HG02885 (cell line): ENCODE results near the gene MARCKS.

ENCODE experiments used
- ATAC-seq: cut with Tn5 transposase; IDR thresholded peaks from one replicate; pipeline ENCODE4 v1.9.1; 2021; ENCODE audit warnings: mild to moderate bottlenecking; ENCODE audit not compliant: unreplicated experiment, poor library complexity

The MARCKS gene, protein sequence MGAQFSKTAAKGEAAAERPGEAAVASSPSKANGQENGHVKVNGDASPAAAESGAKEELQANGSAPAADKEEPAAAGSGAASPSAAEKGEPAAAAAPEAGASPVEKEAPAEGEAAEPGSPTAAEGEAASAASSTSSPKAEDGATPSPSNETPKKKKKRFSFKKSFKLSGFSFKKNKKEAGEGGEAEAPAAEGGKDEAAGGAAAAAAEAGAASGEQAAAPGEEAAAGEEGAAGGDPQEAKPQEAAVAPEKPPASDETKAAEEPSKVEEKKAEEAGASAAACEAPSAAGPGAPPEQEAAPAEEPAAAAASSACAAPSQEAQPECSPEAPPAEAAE

DNA sequence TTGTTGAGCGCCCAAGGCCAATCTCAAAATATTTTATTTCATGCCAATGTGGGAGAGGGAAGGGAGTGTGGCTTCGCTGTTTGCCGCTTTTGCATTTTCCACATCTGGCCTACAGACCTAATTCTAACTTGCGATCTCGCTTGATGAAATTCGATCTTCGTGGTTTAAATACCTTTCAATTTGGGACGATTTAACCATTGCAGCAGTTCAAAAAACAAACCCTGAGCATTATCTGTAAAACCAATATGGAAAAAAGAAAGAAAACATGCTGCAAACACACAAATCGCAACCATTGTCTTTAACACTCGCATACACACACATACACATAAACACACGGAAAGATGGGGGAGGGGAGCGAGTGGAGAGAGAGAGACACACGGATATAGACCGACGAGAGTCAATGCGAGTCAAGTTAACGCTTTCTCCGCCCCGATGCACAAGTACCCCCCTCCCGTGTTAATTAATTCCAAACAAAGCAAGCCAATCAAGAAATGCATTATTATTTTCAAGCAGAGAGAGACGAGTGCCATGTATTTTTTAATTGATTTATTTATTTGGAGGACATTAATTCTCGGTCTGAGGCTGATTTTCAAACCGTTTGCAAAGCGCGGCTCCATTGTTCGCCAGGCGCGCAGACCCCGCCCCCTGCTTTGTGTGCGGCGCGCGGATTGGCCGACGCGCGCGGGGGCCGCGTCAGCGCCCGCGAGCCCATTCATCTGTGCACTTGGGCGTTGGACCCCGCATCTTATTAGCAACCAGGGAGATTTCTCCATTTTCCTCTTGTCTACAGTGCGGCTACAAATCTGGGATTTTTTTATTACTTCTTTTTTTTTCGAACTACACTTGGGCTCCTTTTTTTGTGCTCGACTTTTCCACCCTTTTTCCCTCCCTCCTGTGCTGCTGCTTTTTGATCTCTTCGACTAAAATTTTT is at the start of gene MARCKS:
Gene MARCKS (plus strand): TSS at position 721 of the 931 bp plus-strand sequence. CDS start 401 bp downstream, outside the sequence.
- peak; percentile 48 for ATAC-seq

DNA sequence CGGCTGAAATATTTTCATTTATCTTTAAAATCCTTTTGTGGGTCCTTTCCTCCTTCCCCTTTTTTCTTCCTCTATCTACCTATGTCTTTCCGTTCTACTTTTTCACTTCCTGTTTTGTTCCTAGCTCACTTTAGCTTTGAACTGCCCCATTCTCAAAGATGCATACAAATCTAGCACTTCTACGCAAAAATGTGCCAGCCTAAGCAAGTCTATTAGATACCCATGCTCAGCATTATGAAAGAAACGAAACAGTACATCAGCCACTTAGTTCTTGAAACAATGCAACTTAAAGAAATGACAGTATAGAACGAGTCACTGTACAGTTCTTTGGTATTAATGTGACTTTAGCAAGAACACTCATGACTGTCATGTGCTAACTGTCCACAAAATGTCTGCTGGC is 47.3 kb upstream of the MARCKS start:
- ATAC-seq = peak; percentile 59

DNA sequence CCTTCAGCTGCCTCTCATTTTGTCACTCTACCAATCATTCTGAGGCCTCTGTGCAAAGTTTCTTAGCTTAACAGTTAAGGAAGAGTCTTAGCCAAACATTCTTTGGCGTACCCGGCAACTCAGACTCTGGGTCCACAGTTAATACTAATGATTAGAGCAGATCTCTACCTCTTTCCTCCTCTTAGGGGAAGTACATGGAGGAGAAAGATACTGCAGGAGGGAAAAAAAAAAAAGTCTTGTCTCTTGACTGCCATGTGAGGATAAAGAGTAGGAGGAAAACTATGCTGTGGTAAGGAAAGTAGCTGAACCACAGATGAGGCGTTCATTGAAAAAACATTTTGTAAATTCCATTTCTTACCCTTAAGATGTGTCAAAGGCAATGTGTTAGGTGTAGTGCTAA is 44.0 kb upstream of the MARCKS start:
- no peak for ATAC-seq

DNA sequence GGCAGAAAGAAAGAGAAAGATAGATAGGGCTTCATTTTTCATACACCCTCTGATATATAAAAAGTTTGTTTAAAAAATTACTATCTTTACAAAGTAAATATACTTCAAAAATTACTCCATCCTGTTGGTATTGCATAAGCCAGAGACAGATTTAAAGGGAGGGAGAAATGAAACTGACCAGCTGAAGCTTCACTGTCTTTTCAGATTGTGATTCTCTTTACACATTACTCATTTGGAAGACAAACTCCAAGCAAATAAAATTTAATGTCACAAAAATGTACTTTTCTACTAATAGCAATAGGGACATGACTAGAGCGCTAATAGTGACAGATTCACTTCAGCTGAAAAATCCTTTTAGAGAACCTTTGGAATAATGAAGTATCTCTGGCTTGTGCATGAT is 38.6 kb upstream of the MARCKS start:
- ATAC-seq = no peak

DNA sequence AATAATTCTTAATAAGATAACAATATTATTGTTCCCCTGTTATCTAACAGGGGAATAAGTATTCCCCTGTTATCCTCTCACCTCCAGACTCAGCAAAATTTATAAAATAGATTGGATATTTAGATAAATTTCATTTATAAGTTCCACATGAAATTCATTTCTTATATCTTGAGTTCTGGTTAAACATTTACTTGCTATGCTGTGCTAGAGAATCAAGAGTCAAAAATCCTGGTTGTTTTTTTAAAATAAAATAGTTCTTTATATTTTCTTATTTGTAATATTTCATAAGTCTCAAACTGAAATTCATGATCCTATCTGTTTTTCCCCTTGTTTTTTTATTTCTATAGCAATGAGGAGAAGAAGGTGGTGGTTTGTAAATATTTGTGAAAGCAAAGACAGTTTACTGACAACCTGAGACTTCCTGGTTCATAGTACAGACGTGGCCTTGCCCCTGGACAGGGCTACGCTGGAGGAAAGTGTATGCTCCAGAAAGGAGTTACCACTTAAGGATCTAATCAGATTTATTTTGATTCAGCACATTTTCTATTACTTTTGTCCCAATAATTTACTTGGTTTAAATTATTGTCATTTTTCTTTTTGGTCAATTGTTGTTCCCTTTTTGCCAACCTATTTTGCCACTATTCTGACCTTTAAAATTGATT is 37.8 kb upstream of the MARCKS start:
- no peak for ATAC-seq

DNA sequence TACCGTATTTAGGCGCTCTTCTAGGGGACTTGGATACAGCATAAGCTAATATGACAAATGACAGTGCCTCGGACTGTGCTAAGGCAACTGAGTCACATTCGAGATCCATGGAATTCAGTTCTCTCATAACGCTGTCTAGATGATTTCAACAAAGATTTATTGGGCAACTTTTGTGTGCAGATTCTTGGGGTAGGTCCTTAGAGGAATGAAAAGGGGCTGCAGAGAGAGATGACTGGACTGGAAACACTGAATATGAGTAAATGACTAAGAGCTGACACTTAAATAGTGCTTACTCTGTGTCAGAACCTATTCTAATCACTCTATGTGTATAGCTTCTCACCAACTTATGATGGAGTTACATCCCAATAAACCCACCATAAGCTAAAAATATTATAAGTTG is 36.4 kb upstream of the MARCKS start:
- no peak for ATAC-seq

DNA sequence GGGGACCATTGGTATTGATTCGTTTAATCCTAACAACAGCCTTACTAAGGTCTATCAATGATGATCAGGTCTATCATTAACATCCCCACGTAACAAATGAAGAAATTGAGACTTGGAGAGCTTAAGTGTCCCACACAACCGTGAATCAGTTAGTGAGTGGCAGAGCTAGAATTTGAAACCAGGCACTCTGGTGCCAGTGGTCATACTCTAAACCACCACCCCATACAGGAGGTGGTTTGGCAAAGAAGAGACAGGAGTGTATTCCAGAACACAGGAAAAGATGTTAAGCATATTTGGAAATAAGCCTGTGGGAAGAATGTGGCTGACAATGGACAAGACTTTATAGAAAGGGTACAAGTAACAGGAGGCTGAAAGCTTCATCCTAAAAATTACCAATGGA is 35.7 kb upstream of the MARCKS start:
- ATAC-seq = no peak

DNA sequence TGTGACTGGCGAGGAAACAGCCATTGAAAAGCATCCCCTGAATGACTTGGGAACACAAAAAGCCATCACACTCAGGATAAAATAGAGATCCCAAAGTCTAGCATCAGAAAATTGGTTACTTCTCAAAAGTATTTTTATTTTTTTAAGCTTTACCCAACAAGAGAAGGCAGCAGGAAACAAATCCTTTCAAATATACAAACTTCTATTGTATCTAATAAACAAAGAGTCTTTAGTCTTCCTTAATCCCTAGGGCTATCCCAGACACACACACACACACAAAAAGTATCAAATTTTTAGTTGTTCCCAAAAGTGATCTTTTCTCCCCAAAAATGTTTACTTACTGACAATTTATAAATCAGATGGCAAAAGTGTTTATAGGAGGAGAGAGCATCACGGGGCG is 33.2 kb upstream of the MARCKS start:
- no peak for ATAC-seq

DNA sequence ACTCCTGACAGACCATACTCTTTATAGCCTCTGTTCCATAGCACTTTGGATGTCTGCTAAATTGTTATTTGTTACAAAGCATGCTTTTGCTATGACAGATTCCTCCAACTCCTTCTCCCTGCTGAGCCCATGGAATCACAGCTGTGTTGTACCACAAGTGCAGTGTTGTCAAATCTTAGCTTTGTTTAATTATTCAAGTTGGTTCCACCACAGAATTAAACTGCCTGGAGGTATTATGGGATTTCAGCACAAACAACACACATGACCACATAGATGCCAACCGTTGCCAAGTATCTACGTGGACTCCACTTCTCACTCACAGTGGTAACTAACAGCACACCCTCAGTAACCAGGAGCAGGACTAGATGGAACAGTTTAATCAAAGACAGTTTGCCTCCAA is 32.7 kb upstream of the MARCKS start:
- no peak for ATAC-seq

DNA sequence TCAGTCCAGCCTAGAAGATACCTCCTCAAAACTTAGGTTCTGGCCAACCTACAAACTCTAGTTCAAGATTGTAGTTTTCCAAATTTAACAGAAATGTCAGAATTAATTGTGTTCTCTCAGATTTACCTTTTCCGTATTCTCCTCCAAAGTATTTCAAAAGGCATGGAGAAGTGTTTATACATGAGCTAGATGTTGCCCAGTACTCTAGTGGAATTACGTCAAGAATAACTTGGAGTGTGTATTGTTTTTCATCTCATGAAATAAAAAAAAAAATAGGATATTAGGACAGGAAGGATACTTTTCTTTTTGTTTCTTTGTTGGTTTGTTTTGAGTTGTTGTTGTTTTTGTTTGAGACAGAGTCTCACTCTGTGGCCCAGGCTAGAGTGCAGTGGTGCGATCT is 32.3 kb upstream of the MARCKS start:
- ATAC-seq = no peak

DNA sequence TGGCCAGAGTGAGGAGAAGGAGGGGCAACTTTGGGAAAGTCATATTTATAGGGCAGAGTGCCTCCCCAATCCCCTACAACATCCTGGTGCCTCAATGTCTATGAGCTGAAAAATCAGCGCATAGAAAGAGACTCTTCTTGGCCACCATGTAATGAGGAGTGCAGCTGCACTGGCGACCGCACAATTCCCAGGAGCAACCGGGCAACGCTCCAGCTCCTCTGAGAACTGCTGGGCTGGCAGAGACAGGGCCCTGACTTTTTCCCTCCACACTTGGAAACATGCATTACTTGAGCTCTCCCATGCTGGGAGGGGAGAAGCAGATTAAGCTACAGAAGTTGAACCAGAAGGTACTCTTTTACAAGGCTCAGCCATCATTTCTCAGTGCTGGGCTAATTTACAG is 31.4 kb upstream of the MARCKS start:
- no peak for ATAC-seq

DNA sequence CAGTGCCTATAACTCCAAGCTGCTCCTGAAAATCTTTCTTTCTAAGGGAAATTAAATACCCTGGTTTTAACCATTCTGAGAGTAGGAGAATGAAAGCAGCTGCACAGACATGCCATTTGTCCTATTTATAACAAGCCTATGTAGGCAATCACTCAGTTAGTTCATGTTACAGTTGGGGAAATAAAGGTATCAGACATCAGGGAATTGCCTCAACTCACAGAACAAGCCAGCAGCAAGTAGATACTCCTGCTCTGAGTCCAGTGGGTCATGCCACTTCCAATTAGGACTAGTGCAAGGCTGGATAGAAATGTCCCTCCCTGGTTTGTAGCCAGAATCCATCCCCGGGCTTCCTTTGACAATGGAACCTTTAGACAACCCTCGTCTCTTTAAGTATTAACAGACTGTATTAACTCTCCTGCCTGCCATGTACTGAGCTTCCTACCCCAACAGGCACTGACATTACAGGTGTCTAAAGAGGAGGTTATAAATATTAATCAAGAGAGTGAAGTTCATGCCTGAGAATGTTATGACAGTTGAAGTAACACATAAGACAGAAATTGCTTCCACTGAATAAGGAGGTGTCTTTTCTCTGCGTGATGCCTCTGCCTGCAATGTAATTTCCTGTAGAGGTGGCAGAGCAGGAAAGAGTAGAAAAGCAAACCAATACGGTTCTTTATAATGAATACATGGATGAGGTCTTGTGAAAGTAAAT is 28.0 kb upstream of the MARCKS start:
- no peak for ATAC-seq

DNA sequence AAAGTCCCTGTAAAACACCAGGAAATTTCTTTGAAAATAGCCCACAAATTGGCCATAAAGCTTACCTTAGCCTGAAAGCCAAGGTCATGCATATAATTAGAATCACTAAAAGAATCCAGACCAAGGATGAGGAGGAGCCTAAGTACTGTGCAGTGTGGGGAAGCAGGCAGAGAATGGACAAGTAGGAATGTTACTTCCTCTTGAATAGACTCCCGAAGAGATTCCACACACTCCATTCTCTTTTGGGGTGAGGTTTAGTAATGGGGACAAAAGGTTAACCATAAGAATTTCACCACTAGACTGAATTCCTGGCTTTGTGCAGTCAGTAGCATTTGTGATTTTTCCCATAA is 27.5 kb upstream of the MARCKS start:
- no peak for ATAC-seq

DNA sequence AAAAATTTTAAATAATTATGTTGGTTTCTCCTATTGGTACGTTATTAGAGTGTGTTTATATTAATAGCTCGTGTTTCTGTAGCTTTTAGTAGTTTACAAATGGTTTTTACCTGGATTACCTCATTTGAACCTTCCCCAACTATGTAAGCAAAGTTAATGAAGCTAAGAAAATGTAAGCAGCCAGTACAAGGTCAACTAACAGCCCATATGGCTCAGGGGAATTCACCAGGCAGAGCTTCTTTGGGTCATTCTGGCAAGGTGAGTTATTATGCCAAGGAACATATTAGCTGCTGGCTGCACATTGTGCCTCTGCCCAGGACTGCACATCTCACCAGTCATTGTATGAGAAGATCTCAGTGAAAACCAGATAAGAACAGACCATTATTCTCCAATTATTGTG is 27.0 kb upstream of the MARCKS start:
- ATAC-seq = no peak

DNA sequence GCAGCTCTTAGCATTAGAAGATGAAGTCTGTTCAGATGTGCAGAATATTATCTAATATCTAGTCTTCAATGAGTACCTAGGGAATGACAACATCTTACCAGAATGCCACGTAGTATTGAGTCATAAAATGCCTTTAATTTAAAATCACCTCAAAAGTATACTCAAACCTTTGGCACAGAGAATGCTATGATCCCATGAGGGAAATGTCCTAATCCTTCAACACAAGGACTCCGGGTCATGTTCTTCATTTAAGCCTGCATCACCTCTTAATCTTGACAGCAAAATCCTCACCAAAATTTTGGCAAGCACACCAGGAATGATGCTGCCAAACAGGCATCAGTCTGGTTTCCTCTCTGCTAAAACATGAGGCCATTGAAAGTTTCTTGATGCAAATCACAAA is 23.6 kb upstream of the MARCKS start:
- ATAC-seq = no peak

DNA sequence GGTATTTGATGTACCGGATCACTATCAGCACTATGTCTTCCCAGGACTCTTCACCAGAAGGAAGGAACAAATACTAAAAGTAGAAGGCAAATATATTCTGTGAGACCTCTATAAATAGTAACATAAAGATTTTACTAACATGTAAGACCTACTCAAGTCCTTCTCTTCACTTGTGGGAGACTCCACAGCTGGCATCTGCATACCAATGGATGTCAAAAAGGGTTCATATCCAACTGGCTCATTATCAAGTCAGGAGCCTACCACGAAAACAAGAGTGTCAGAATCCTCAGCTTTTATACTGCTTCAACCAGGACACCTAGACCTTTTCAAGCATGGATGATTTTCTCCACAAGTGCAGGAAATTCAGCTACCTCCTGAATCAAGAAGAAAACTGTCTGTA is 20.0 kb upstream of the MARCKS start:
- no peak for ATAC-seq

DNA sequence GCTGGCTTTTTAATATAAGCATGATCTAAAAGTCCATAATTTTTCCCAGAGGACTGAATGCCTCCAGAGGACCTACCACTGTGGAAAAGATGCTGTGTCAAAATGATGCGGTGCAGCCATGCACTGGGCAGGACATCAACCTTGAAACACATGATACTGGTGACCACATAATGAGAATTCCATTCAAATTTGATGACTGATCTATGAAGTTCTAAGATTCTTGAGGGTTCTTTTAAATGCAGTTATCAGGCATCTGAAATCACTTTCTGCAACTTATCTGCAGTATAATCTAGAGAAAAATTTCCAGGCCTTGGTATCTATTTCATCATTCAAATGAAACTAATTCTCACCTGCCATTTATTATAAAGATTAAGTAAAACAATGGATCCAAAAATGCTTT is 15.0 kb upstream of the MARCKS start:
- ATAC-seq = peak; percentile 79

DNA sequence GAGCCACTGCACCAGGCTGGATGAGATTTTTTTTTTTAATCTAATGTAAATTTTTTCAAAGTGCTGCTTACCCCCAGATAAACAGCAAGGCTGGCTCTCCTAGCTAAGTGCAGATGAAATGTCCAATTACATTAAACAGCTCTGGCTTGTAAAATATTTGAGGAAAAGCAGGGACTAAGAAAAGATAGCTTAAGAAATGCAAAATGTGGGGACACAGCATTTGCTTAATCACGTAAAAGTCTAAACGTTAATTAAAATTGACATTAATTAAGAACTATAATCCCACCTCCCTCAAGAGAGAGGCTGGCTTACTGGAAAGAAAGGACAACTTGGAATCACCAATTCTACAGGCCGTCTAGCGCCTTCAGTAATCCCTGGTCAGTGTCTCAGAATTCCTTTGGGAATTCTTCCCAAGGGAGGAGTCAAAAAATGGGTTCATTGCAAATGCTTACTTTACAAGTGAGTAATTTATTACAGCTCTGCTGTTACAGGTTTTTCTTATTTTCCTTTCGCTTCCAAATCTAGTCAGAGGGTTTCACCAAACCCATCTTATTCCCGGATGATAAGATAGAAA is 13.6 kb upstream of the MARCKS start:
- ATAC-seq = no peak

DNA sequence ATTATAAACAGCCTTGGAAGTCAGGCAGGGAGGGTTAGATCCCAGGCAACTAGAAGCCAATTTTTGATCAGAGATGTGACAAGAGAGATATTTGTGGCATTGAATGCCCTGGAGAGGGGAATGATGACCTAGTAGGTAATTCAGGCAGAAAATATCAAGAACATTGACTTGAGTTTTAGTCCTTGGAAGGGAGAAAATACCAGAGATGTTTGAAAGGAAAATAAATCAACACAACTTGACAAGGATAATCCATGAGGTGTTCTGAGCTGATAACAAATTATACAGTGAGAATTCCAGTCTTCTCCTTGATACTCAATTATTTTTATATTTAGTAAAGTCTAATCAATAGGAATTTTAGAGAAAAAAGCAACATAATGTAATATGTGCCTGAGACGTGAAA is 10.6 kb upstream of the MARCKS start:
- no peak for ATAC-seq

DNA sequence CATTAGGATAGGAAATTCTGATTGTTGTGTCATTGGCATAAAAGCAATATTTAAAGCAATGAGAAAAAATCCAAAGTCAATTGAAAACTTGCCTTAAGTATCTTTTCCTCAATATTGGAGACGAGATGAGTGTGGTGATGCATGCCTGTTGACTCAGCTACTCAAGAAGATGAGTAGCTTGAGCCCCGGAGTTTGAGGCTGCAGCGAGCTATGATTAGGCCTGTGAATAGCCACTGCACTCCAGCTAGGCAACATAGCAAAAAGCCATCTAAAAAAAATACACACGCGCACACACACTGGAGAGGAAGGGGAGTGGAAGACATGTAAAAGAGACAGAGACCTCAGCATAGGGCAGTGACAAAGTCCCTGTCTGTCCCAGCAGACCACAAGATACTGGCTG is 9.7 kb upstream of the MARCKS start:
- ATAC-seq = no peak
